ENCODE data around the gene ATOH1. TPM values are rescaled to one million over a fixed set of nuclear protein-coding genes. Genes with fewer than 3 reads are reported as not detected.

The ATOH1 gene
- total RNA-seq, result not detected in 2 replicates

DNA sequence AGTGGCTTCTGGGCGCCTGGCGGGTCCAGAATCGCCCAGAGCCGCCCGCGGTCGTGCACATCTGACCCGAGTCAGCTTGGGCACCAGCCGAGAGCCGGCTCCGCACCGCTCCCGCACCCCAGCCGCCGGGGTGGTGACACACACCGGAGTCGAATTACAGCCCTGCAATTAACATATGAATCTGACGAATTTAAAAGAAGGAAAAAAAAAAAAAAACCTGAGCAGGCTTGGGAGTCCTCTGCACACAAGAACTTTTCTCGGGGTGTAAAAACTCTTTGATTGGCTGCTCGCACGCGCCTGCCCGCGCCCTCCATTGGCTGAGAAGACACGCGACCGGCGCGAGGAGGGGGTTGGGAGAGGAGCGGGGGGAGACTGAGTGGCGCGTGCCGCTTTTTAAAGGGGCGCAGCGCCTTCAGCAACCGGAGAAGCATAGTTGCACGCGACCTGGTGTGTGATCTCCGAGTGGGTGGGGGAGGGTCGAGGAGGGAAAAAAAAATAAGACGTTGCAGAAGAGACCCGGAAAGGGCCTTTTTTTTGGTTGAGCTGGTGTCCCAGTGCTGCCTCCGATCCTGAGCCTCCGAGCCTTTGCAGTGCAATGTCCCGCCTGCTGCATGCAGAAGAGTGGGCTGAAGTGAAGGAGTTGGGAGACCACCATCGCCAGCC is at the start of gene ATOH1:
Gene ATOH1 (plus strand): TSS at position 422 of the 663 bp plus-strand sequence. CDS start 174 bp downstream, at position 596.

All from mammary microvascular endothelial cell (primary cell).